ENCODE data around the gene JAG1.
"Not testable (repeated sequence)": the region's sequence is repeated elsewhere in the genome, so short reads cannot be mapped to it uniquely, and the experiment has no call there.

The JAG1 gene

GRCh38 chr20:10610251-10610650 is 63.5 kb downstream of the JAG1 start:
- no peak for DNase-seq (ENCODE audit: low spot score)

DNA sequence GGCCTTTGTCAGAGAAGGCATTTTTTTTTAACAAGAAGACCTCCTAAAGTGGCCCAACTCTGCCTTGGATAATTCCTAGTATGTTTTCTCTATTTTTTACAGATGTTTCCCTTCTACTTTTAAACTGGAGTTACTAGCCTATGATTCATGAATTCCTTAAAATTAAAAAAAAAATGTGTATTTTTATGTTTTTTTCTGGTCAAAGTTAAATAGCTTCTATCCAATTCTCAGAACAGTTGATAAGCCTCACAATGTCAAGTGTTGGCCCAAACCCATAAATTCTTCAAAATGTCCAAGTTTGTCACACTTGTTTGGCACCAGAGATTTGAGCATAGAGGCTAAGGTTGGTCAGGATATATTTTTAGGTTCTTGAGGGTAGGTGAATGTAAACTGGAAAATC is 64.0 kb downstream of the JAG1 start:
- DNase-seq (ENCODE audit: low spot score), result no peak

GRCh38 chr20:10609276-10609675 is 64.5 kb downstream of the JAG1 start:
- no peak for DNase-seq (ENCODE audit: low spot score)

- no peak for DNase-seq (ENCODE audit: low spot score)
Measured at GRCh38 chr20:10605547-10606195, 68.1 kb downstream of the JAG1 start.

DNA sequence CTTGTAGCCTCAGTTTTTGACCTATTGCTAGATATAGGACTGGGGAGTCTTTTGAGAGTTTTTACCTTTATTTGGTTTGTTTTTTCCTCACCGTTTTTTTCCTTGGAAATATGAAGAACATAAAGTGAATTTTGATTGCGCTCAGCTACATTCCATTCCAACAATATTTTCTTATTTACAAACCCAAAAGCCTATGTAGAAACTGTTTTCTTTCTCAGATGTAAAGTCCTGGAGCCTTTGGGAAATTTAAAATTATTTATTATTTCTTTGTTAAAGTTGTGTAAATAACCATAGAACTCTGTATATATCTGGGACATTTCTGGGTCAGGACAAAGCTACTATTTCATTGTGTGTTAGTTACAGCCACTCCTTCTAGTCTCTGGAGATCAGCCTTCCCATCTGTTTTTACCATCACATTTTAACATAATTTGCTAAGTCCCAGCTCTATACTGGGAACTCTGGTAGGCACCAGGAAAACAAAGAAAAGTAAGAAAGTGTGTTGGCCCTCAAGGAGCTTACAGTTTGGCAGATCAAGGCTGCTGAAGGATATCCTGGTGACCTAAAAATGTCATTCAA is 68.8 kb downstream of the JAG1 start:
- DNase-seq (ENCODE audit: low spot score), result no peak

- no peak for DNase-seq (ENCODE audit: low spot score)
Measured at GRCh38 chr20:10603971-10604864, 69.6 kb downstream of the JAG1 start.

GRCh38 chr20:10603378-10603777 is 70.4 kb downstream of the JAG1 start:
- no peak for DNase-seq (ENCODE audit: low spot score)

DNA sequence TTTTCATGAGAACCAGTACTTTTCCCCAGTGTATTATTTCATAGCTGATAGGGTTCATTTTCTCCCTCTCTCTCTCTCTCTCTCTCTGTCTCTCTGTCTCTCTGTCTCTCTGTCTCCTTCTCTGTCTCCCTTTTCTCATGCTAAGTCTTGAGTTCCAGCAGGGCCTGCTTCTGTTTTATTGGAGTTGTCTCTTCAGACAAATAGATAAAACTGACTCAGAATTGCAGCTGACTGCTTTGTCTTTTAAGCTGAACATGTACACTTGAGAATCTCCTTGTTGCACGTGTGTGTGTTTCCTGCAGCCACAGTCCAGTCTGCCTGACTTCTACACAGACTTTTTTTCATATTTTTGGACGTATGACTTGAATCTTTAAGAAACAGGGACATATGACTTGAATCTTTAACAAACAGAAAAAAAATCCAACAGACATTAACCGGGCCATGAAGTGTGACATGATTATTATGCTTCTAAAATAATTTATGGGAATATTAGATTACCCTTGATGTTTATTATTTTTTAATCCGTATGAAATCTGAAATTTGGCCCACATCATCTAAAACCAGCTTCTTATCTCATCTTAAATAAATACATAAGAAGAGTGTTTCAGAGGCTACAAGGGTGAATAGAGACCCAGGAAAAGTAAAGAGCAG is 71.5 kb downstream of the JAG1 start:
- no peak for DNase-seq (ENCODE audit: low spot score)

GRCh38 chr20:10597637-10598036 is 76.2 kb downstream of the JAG1 start:
- no peak for DNase-seq (ENCODE audit: low spot score)

DNA sequence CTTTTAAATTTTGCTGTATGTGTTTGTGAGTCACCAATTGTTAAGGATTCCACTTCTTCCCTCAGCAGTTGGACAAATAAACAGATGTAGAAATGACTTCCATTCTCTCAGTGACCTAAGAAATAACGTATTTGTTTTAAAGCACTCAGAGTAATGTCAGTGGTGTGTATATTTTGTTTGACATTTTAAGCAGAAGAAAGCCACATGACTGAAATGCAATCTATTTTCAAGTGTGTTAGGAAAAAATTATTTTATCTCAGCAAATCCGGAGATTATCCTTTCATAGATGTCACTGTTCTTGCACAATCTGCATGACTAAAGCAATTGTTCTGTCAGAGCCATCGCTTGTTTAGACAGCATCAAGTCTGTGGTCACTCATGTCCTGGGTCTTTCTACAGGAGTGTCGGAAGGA is 77.1 kb downstream of the JAG1 start:
- no peak for DNase-seq (ENCODE audit: low spot score)

- no peak for DNase-seq (ENCODE audit: low spot score)
Measured at GRCh38 chr20:10595985-10596384, 77.8 kb downstream of the JAG1 start.

GRCh38 chr20:10595266-10595665 is 78.5 kb downstream of the JAG1 start:
- DNase-seq (ENCODE audit: low spot score), result no peak

DNA sequence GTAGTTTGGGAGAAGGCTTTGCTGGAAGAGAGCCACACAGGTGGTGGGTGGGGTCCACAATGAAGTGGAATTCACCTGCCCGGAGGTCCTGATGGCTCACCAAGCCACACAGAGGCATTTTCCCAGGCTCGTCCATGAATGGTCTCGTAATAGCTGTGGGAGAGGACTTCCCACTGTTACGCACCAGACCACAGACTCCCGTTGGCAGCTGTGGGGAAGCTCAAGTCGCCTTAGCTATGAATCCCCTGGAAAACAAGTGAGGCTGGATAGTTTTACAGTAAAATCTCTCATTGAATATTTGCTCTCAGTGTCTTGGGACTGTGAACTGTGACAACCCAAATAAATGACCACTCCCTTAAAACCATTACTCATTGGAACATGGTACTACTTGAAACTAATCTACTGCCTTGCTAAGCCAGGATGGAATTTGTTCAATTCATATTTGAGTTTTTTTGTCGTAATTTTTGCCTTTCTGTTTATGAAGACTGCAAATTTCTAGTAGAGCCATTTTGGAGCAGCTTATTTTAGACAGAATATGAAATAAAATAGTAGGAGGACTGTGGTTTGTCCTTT is 79.4 kb downstream of the JAG1 start:
- no peak for DNase-seq (ENCODE audit: low spot score)

GRCh38 chr20:10591946-10592521 is 81.8 kb downstream of the JAG1 start:
- DNase-seq (ENCODE audit: low spot score), result no peak

DNA sequence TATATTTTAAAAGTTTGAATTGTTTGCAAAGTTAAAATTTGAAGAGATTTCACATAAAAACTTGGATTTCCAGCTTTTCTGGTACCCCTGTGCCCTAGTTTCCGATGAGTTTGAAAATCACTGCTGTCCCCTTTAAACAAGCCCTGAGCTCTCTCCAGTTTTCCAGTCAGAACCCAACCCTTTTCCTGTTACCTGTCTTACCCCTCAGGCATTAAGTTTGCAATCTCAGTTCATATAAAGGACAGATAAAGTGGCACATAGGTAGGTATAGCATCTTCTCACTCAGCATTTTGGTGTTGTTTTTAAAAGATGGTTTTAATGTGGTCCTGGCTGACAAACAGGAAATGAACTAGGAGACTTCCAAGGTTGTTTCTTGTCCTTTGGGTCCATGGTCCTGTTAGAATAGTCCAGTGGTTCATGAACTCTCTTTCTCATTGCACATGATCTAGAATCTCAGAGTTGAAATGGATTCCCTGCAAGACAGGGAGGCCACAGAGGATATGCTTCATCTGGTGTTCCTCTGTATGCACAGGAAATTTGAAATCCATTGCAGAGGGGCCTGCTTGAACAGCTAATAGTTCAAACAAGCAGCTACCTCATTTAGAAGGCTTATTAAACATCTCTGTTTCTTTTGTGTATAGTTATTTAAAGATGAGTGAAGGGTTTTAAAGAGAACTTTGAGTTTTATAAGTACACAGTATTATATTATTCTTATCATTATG is 82.7 kb downstream of the JAG1 start:
- no peak for DNase-seq (ENCODE audit: low spot score)

GRCh38 chr20:10590446-10590845 is 83.4 kb downstream of the JAG1 start:
- DNase-seq (ENCODE audit: low spot score), result not testable (repeated sequence)

Measured in hematopoietic multipotent progenitor cell treated with erythropoietin and hydrocortisone succinate and interleukin-3 and kit ligand, for 15 days (in vitro differentiated cells).